GM21526 (cell line): Measurements from ENCODE around the gene CYP2W1.
"Not testable (repeated sequence)": the region's sequence is repeated elsewhere in the genome, so short reads cannot be mapped to it uniquely, and the experiment has no call there.

Source experiments
- ATAC-seq: cut with Tn5 transposase; IDR thresholded peaks from one replicate; pipeline ENCODE4 v1.9.1; 2021; ENCODE audit warnings: moderate library complexity; ENCODE audit not compliant: unreplicated experiment, low FRiP score

The CYP2W1 gene

DNA sequence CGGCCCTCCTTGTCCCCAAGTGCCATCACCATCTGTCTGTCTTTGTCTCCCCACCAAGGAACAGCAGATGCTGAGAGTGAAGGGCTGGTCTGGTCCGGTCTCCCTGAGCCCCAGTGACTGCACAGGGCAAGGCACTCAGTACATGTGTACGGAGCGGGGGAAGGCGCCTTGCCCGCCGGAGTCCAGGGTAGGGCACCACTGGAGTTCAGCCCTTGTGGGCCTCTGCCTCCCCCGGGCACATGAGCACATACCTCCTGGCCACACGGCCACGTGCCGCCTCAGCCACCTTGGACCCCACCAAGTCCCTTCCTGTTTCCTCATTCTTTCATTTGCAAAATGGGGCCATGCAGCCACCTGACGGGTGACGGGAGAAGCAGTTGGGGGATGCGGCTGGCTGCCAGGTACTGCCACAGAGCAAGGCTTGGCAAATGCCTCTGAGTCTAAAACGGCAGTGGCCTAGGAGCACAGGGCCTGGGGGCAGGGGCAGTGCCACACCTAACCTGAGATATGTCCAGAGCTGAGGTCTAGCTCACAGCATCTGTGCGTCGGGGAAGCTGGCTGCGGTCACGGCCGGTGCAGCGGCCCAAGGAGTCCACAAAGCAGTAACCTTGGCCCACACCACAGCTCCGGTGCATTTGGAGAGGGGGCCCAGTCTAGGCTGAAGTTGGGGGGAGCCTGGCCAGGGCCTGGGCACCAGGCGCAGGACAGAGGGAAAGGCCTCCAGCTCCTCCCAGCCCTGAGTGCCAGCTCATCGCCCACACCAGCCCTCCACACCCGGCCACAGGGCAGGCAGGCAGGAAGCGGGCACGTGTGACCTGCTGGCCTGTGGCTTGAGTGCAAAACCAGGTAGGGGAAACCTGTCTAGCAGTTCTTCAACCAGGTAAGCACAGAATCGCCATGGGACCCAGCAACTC is 33.7 kb upstream of the CYP2W1 start:
- no peak for ATAC-seq

GRCh38 chr7:951881-952547 is 31.0 kb upstream of the CYP2W1 start:
- ATAC-seq, result no peak

GRCh38 chr7:952548-953441 is 30.2 kb upstream of the CYP2W1 start:
- no peak for ATAC-seq

DNA sequence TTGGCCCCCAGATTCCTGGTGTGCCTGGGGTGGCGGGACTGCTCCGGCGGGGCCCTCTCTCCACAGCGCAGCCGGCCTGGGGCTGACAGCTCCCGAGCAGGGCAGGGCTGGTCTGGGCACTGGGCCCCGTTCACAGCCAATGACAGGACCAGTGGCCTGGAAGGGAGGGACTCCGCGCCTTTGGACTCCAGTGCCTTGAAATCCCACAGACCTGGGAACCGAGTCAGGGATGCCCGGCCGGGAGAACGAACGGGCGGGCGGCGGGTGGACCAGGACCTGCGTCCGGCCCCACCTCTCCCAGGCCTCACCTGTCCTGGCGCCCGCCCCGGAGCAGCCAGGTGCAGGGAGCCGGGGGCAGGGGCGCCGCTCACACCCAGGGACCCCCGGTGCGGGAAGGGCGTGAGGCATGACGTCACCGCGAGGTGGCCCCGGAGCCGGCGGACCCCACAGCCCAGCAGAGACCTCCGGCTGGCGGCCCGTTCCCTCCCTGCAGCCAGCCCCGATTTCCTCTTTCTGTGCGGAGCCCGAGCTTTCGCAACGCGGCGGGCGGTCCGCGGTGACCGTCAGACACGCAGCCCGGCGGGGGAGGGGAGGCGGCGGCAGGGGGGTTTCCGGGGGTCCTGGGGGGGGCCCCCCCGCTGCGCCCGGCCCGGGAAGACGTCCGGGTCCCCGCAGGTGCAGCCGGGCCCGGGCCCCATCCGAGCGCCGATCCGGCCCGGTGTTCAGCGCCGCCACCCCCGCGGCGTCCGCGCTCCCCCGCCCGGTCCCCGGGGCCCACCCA is 29.2 kb upstream of the CYP2W1 start:
- peak; percentile 10 for ATAC-seq

GRCh38 chr7:954330-955238 is 28.4 kb upstream of the CYP2W1 start, which contains the start of gene ADAP1:
Gene ADAP1, minus strand, starts transcription at chr7:954680. Its CDS starts 203 bp downstream, at chr7:954477.
- peak; percentile 45 for ATAC-seq

DNA sequence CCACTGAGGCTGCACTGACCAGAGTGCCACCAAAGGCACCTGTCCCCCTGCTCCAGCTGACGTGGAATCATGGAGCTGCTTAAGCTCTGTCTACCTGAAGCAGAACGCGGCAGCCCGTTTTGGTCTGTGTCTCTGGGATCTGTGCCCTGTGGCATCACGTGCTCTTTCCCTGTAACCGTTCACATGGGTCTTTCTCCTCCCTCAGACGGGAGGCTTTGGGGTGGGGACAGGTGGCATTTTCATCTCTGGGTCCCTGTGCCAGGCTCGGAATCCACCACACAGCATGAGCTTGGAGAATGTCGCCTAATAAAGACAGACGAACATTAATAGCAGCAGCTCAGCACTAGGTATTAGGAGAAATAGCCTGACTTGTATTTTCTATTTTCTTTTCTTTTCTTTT is 26.9 kb upstream of the CYP2W1 start:
- ATAC-seq, result no peak

DNA sequence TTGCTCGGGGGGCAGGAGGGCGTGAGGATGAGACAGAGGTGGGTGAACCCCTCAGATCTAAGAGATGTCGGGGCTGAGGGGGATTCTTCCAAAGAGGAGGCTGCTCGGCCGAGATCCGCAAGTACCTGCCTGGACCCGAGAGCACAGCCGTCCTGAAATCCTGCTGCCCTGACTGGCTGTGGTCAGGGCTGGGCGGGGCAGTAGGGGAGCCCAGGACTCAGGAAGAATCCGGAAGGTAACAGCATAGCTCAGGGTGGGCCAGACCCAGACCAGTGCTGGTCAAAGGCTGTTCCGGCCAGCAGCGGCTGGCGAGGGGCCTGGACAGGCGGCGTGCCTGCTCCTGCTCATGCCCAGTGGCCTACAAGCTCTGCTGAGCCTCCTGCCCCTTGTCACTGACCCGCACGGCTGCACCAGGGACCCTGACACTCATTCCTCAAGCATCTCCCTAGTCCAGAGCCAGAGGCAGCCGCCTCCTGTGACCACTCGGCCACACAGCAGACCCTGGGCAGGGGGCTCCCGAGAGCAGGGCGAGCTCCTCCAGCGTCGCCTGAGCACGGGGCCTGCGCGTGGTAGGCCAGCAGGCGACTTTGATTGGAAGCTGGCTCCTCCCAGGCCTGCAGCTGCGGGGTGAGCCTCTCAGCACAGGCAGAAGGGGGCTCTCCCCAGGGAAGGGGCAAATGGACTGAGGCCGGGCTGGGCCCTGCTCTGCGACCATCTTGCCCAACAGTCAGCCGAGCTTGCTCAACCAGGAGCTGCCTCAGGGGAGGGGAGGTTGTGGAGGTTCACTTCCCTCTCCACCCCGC is 25.4 kb upstream of the CYP2W1 start:
- no peak for ATAC-seq

DNA sequence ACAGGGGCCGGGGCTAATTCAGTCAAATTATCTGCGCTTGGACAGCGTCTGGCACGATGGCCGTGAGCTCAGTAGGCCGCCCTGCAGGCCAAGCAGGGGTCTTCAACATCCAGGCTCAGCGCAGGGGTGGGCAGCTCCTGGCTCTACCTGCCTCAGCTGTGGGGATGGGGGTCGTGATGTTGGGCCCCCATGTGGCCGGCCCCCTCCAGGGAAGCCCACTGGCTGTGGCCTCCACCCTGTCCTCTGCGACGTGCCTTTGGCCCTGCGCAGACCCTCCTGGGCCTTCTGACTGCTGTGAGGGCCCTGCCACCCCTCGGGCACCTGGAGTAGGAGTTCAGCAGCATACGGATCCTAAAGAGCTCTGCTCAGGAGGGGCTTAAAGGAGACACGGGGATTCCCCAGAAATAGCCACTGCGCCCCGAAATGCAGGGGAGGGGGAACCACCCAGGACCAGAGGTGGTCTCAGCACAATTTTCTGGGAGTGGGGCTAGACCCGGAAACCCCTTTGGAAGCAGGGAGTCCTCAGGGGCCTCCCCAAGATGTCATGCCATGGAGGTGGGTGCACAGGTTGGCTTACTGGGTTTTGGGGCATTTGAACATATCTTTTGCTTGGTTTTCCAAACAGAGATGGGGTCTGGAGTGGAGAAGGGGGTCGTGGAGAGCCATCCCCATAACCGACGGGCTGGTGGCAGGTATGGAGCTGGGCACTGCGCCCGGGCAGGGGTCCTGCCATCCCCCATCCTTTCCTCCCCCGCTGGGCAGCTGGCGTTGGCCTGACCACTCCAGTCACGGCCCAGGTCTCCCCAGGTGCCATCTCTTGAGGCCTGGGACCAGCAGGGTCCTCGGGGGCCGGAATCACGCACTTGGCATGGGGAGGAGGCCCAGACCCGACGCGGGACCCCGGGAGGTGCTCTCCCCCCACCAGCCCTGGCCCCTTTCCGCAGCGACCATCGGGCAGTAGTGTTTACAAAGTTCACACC is 24.5 kb upstream of the CYP2W1 start:
- no peak for ATAC-seq

DNA sequence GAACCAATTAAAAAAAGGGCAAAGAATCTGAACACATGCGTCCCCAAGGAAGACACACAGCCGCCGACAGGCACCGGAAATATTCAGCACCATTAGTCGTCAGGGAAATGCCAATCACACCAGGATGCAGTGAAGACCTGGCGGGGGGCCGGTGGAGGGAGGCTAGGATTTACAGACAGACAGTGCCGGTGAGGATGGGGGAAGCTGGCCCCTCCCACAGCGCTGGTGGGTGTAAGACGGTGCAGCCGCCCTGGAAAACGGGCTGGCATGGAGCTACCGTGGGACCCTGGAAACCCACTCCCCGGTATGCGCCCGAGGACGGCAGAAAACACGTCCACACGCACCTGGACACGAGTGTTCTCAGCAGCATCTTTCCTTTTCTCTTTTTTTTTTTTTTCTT is 23.7 kb upstream of the CYP2W1 start:
- ATAC-seq, result no peak

DNA sequence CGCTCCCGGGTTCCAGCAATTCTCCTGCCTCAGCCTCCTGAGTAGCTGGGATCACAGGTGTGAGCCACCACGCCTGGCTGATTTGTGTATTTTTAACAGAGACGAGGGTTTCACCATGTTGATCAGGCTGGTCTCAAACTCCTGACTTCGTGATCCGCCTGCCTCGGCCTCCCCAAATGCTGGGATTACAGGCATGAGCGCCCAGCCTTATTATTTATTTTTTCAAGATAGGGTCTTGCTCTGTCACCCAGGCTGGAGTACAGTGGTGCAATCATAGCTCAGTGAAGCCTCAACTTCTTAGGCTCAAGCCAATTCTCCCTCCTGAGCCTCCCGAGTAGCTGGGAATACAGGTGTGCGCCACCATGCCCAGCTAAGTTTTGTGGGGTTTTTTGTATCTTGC is 23.2 kb upstream of the CYP2W1 start:
- ATAC-seq, result not testable (repeated sequence)

DNA sequence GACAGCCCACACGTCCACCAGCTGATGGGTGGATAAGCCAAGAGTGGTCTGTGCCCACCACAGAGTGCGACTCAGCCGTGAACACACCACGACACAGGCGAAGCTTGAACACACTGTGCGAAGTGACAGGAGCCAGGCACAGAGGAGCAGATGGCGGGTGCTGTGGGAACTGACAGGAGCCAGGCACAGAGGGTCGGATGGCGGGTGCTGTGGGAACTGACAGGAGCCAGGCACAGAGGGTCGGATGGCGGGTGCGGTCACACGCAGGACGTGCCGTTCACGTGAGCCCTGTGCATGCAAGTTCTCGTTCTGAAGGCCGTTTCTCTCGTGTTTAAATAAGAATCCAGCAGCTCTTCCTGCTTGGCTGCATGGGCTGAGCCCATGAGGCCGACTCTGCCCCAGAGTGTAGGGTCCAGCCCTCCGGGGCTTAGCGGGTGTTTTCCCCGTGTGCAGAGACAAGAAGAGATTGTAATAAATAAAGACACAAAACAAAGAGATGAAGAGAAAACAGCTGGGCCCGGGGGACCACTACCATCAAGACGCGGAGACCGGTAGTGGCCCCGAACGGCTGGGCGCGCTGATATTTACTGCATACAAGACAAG is 22.6 kb upstream of the CYP2W1 start:
- ATAC-seq, result no peak

DNA sequence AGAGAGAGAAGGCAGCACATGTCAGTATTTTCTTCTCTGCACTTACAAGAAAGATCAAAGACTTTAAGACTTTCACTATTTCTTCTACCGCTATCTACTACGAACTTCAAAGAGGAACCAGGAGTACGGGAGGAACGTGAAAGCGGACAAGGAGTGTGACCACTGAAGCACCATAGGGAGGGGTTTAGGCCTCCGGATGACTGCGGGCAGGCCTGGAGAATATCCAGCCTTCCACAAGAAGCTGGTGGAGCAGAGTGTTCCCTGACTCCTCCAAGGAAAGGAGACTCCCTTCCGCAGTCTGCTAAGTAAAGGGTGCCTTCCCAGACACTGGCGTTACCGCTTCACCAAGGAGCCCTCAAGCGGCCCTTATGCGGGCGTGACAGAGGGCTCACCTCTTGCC is 22.0 kb upstream of the CYP2W1 start:
- ATAC-seq, result not testable (repeated sequence)

DNA sequence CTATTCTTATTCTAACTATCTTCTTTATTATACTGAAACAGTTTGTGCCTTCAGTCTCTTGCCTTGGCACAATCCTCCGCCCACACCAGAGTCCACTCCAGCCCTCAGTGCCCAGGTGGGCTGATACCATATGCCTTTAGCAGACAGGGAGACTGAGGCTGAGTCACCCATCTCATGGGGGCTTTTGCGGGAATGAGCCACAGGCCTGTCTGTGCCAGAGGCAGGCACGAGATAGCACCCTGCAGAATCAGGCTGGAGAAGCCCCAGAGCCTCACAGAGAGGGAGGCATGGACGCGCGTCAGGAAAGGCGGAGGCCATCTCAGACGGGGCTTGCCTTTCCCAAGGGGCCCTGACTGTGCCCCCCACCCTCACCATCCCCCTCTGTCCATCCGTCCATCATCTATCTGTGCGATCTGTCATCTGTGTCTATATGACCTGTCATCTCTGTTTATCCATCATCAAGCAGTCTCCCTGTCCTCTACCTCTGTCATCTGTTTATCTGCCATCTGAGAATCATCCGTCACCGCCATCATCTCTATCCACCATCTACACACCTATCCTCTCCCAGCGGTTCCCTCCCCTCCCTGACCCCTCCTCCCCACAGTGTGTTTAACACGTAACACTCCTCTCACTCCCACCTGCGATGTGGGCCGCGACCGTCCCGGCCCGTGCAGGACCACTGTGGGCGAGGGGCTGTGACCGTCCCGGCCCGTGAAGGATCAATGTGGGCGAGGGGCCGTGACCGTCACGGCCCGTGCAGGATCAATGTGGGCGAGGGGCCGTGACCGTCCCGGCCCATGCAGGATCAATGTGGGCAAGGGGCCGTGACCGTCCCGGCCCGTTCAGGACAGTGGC is 21.2 kb upstream of the CYP2W1 start:
- ATAC-seq, result no peak

DNA sequence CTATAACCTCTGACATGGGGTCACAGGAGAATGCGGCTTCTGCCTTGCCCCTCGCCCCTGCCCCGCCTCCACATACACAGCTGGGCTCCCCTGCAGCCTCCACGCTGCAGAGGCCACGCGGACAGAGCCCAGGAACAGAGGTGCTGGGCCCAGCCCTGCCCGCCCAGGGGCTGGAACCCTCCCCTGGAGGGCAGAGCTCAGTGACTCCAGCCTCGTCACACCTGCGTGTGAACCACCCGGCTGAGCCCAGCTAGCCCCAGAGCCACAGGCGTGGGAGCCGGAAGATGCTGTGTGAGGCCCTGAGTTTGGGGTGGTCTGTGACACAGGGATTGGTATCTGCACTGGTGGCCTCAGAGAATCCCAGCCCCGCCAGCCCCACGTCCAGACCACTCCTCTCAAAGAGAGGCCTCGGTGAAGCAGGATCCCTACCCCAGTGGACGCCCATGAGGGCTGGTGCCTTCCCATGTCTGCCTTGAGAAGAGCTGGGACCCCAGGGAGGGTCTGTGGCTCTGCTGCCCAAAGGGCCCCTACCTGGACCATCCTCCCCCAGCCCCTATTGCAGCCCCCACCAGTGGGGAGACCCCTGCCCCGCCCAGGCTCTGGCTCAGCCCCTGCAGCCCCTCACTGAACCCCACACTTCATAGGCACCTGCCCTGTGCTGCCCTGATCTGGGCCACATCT is 20.4 kb upstream of the CYP2W1 start:
- no peak for ATAC-seq
